ENCODE measurements around the gene TADA2B.

TADA2B gene

GRCh38 chr4:7041801-7042502, 1.2 kb upstream of the TADA2B start:
- DNase-seq (ENCODE audit: low spot score) = peak; percentile 14

DNA sequence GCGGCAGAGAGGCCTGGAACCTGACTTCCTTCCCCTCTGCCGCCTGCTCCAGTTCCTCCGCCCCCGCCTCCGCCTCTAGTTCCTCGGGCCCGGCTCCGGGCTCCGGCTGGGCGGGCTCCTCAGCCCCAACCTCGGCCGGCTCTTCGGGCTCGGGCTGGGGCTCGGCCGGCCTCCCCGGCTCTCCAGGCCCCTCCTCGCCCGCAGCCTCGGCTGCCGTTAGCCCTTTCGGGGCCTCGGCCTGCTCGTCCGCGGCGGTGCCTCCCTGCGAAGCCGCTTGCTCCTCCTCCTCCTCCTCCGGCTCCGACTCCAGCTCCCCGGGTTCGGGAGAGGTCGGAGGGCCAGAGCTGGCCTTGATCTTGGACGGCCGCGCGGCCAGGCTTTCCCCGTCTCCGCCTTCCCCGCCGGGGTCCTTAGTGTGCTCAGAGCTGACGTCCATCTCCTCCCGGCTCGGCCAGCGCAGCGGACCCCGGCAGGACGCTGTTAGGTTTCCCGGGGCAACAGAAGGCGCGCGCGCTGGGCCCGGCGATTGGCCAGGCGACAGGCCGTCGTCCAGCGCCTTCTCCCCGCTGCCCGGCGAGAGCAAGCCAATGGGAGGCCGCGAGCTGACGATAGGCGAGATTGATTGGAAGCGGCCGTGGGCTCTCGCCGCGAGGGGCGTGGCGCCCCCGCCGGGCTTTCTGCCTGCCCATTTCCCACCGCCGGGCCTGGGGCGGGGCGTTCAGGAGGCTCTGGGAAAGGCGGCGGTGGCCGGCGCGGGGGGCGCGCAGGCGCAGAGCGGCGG, 479 bp upstream of the TADA2B start:
- DNase-seq (ENCODE audit: low spot score) = peak; percentile 99

- no peak for DNase-seq (ENCODE audit: low spot score)
Observed at GRCh38 chr4:7044137-7044930, 1.2 kb downstream of the TADA2B start.

GRCh38 chr4:7045553-7045952, 2.4 kb downstream of the TADA2B start:
- no peak for DNase-seq (ENCODE audit: low spot score)

GRCh38 chr4:7045961-7046921, 3.1 kb downstream of the TADA2B start:
- peak; percentile 33 for DNase-seq (ENCODE audit: low spot score)

GRCh38 chr4:7046971-7047370, 3.8 kb downstream of the TADA2B start:
- no peak for DNase-seq (ENCODE audit: low spot score)

DNA sequence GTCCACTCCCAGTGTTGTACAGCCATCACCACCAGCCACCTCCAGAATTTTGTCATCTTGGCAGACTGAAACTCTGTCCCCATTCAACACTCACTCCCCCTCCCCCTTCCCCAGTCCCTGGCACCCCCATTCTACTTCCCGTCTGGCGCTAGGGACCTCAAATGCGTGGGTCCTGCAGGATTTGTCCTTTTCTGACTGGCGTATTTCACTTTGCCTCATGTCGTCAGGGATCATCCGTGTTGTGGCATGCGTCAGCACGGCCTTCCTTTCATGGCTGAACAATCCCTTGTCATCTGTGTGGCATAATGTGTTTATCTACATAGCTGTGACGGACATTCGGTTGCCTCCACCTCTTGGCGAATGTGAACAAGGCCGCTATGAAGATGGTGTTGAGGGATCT, 5.5 kb downstream of the TADA2B start:
- DNase-seq (ENCODE audit: low spot score) = no peak

DNA sequence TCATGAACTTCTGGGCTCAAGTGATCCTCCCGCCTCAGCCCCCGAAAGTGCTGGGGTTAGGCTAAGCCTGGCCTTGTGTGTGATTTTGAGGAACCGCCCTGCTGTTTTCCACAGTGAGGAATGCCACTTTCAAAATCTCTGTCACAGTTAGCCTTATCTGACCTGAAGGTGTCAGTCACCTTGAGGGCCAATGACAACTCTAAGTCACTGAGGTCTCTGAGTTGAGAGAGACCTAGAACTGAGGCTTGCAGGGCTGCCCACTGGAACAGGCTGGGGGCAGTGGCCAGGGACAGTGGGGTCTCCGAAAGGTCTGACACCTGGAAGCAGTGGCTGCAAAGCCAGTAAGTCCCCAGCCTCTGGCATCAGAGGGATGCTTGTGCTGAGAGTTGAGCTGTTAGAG, 6.1 kb downstream of the TADA2B start:
- no peak for DNase-seq (ENCODE audit: low spot score)

DNA sequence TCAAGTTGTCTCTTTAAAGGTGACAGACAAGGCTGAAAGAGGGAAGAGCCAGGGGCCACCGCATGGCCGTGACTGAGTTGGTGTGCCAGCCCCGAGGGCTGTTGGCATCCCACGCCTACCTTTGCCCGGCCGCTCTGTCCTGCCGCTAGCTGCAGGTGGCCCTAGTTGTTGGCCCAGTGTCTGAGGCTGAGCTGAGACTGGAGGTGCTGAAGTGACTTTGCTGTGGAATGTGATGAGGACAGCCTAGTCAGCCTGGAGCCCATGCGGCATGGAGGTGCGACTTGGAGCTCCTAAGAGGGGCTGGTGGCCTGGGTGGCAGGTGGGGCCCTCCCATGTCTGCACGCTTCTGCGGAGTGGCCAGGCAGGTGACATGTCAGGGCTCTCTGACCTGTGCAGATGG, 6.6 kb downstream of the TADA2B start:
- DNase-seq (ENCODE audit: low spot score) = no peak

- DNase-seq (ENCODE audit: low spot score) = no peak
Observed at GRCh38 chr4:7050481-7051143, 7.4 kb downstream of the TADA2B start.

- DNase-seq (ENCODE audit: low spot score) = no peak
Observed at GRCh38 chr4:7051144-7051495, 7.9 kb downstream of the TADA2B start.

- DNase-seq (ENCODE audit: low spot score) = no peak
Observed at GRCh38 chr4:7051905-7052304, 8.7 kb downstream of the TADA2B start.

DNA sequence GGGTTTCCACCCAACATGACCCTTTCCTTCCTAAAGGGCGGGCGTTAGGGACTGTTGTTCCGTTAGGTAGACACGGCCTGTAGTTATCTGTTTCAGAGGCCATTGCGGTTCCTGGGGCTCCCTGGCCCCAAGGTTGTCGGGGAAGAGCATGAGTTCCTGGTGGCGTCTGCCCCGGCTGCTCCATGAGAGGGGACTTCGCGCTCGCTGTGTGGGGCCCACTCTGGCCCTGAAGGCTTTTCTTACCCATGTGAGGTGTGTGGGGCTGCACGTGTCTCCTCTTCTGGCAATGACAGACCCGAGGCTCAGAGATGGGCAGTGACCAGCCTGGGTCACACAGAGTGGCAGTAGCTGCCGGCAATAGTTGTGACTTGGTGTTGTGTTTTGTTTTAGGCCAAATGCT, 9.1 kb downstream of the TADA2B start:
- no peak for DNase-seq (ENCODE audit: low spot score)

DNA sequence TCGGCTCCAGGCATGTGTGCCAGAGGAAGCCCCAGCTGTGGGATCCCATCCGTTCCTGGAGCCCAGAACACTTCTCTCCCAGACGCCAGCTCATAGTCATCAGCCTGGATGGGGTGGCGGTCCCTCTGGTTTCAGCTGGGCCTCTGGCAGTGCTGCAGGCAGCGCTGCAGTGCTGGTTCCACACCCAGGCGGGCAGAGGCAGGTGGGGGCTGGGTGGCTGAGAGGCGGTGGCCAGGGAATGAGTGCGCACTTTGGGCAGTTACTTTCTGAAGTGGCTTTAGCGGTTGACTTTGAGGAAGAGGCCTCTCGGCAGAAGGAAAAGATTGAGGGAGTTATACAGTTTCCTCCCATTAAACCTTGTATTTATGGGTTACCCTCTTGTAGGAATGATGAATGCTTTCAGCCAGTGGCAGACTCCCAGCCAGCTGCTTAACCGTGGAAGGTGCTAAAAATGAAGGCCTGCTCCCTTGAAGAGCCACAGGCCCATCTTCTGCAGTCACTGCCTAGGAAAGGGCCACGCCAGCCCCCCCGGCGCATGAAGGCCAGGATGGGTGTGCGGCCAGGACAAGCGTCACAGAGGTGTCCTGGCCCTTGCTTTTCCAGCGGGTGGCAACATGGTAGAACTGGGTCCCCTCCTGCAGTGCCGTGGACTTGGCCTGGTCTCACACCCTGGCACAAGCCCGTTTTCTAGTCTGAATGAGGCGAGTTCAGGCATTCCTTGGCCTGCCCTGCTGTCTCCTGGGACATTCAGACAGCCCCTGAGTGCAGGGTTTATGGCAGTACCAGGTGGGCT, 9.9 kb downstream of the TADA2B start:
- DNase-seq (ENCODE audit: low spot score) = no peak

DNA sequence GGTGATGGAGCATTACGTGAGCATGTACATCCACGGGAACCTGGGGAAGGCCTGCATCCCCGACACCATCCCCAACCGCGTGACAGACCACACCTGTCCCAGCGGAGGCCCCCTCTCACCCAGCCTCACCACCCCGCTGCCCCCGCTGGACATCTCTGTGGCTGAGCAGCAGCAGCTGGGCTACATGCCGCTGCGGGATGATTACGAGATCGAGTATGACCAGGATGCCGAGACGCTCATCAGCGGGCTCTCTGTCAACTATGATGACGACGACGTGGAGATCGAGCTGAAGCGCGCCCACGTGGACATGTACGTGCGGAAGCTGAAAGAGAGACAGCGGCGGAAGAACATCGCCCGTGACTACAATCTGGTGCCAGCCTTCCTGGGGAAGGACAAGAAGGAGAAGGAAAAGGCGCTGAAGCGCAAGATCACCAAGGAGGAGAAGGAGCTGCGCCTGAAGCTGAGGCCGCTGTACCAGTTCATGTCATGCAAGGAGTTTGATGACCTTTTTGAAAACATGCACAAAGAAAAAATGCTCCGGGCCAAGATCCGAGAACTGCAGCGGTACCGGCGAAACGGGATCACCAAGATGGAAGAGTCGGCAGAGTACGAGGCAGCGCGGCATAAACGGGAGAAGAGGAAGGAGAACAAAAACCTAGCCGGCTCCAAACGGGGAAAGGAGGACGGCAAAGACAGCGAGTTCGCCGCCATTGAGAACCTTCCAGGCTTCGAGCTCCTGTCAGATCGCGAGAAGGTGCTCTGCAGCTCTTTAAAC, 11.1 kb downstream of the TADA2B start:
- DNase-seq (ENCODE audit: low spot score) = no peak

DNA sequence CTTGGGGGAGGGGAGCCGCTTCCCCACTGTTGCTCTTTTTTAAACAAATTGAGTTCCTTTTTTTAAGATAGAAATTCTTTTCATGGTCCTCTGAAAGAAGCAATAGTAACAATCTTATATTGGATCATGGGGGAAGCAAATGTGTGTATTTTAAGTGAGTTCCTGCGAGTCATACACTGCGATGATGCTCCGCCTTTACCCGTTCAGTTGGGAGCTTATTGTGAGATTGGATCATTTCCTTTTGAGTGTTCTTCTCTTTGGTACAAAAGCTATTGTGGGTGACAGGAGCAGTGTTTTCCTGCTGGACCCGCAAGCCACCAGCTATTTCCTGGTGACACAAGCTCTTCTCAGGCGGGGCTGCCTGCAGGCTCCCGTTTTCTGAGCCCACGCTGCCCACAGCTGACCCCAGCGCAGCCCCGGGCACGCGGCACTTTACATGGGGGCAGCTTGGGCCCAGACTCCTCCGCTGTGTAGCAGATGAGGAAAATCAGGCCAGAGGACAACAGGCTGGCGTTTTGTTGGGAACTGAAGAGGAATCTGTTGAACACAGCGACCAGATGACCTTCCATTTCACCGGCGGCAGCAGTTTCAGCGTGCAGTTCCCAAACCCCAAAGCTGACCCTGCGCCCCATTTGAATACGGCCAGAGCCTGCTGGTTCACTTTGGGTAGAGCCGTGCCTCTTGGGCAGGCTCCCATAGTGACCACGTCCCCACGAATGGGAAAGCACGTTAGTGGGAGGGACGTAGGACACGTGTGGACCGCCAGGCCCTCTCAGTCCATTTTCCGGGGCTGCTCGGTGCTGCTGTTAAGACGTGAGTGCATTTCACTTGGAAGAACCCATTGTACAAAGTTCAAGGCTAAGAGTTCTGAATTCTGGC, 12.2 kb downstream of the TADA2B start:
- no peak for DNase-seq (ENCODE audit: low spot score)

DNA sequence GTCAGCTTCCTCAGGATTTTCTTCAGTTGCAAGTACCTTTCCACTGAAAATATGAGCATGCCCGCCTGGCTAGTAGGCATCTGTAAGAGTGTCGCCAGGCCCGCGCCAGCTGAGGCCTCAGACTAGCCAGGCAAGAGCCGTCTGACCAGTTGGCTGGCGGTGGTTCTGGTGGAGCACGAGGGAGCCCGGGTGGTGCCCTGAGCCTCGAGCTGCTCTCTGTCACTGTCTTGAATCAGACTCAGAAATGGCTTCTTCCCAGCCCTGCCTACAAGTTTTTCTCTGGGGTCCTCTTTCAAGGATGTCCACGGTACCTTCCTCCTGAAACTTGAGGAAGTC, 12.8 kb downstream of the TADA2B start:
- DNase-seq (ENCODE audit: low spot score) = no peak

- no peak for DNase-seq (ENCODE audit: low spot score)
Observed at GRCh38 chr4:7058792-7059191, 15.6 kb downstream of the TADA2B start.

- no peak for DNase-seq (ENCODE audit: low spot score)
Observed at GRCh38 chr4:7059662-7060061, 16.5 kb downstream of the TADA2B start.
